Measurements from ENCODE around the gene ASTE1. TPM values are rescaled to one million over a fixed set of nuclear protein-coding genes. Genes with fewer than 3 reads are reported as not detected.

ASTE1 gene
- total RNA-seq, 1 donor from 2014 or later, result 3.2 TPM

DNA sequence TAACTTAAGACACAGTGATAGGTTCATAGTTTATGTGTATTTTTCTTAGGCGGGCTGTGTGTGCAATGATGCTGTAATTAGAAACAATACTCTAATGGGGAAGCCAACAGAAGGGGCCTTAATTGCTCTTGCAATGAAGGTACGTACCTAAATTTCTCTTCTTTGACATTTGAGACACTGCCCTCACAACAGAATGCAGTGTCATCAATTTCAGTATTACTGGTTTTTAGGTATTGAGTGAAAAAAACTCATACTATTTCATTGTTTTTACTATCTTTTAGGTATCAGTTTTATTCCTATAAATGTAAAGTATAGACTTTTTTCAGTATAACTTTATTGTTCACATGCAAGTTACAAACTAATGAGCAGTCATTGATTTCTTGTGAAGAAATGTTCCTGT is 59.3 kb downstream of the ASTE1 start:
- intact Hi-C loops (cut with DNase I), result no loop called here
- no peak for DNase-seq (ENCODE audit: low spot score)

GRCh38 chr3:130963878-130964277 is 62.7 kb downstream of the ASTE1 start:
- no peak for DNase-seq (ENCODE audit: low spot score)
- intact Hi-C loops (cut with DNase I), result no loop called here

Other genes starting within 250 kb of the ASTE1 start
- gene ATP2C1, start 132.7 kb downstream of the ASTE1 start, total RNA-seq, result 60.1 TPM
- 2.8 TPM for gene NEK11, start 52 bp upstream of the ASTE1 start, total RNA-seq